HG03045 (cell line): Measurements from ENCODE around the gene TRMT1L.
"Not testable (repeated sequence)": the region's sequence is repeated elsewhere in the genome, so short reads cannot be mapped to it uniquely, and the experiment has no call there.

Experiments
- ATAC-seq: cut with Tn5 transposase; IDR thresholded peaks from one replicate; pipeline ENCODE4 v1.9.1; 2021; ENCODE audit warnings: mild to moderate bottlenecking, moderate library complexity; ENCODE audit not compliant: unreplicated experiment

TRMT1L gene

DNA sequence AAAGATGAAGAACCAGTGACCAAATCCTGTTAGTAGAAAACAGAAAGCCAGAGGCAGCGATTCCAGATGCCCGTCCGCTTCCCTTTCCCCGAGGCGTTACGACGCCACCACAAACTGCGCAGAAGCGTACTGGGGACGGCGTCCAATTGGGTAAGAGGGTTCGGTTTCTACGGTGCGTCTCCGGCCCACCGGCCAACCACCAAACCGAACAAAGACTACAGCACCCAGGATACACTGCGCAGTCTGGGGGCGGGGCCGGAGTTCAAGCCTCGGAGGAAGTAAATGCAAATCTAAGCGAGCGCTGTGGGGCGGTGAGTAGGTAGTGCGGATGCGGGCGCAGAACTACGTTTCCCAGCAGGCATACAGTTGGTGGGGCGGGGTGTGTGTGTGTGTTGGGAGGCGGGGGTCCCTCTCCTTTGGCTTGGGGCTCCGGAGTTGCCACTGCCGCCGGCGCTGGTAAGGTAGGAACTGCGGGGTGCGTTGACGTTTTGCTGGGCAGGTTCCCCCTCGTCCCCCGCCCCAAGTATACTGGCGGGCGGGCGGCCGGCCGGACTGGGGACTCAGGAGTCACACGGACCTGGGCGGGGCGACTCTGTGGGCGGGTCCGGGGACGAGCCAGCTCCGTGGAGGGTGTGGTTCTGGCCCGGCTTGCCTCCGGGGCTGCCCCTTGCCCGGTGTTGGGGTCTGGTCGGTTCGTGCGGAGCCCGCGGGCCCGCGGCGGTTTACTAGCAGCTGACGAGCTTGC lies at the start of gene TRMT1L, which contains the start of gene SWT1:
Gene TRMT1L (minus strand): TSS at position 100 of the 745 bp plus-strand sequence. CDS start 241 bp downstream, outside the sequence.
Gene SWT1 (plus strand): TSS at position 314 of the 745 bp plus-strand sequence. CDS start 3,675 bp downstream, outside the sequence.
- ATAC-seq: peak; percentile 95

DNA sequence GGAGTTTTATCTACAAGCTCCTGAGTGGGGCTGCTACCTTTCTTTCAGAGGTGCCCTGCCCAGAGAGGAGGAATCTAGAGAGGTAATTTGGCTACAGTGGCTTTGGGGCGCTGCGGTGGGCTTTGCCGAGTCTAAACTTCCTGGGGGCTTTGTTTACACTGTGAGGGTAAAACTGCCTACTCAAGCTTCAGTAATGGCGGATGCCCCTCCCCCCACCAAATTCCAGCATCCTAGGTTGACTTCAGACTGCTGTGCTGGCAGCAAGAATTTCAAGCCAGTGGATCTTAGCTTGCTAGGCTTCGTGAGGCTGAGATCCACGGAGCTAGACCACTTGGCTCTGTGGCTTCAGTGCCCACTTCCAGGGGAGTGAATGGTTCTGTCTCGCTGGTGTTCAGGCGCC lies 44.1 kb upstream of the TRMT1L start:
- ATAC-seq: no peak

- not testable (repeated sequence) for ATAC-seq
Observed at GRCh38 chr1:185198712-185199111, 42.0 kb upstream of the TRMT1L start.

DNA sequence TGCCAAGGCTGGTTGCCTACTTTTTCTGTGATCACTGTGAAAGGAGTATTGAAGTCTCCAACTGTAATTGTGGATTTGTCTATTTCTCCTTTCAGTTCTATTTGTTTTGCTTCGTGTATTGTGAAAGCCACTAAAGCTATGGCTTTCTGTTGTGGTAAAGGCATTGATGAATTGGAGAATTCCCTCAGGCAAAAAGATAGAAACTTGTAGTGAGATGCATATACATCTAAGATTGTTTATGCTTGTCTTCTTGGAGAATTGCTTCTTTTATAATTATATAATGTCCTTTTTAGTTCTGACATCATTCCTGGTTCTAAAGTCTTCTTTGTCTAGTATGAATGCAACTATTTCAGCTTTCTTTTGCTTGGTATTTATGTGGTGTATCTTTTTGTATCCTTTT lies 37.0 kb upstream of the TRMT1L start:
- no peak for ATAC-seq

- ATAC-seq: peak; percentile 81
Observed at GRCh38 chr1:185170291-185170848, 13.6 kb upstream of the TRMT1L start.

DNA sequence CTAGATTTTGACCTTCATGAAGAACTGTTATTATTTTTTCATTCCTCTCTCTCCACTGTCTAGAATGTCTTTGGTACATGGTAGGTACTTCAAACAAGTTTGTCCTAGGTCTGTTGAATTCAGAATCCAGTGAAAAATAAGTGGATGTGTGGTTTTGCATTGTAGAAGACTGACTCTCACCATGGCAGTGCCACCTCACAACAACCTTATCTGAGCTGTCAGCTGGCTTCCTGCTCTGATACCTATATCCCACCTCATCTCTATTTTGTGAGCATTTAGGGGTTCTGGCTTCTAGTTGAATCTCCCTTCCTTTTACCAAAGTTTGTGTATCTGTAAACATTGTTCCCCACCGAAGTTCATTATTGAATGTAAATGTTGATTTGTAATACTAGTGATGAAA lies 9.4 kb upstream of the TRMT1L start:
- ATAC-seq: no peak

DNA sequence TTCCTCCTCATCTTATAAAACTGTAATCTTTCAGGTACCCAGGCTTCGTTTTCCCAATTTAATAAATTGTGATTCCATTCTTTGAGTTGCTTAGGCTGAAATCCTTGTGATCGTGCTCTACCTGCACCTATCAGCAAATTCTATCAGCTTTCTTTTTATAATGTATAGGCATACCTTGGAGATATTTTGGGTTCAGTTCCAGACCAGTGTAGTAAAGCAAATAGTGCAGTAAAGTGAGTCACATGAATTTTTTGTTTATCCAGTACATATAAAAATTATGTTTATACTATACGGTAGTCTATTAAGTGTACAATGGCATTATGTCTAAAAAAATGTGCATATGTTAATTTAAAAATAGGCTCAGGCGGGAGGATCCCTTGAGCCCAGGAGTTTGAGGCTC lies 5.7 kb upstream of the TRMT1L start:
- no peak for ATAC-seq

- ATAC-seq: no peak
Observed at GRCh38 chr1:185159966-185160365, 3.2 kb upstream of the TRMT1L start.

DNA sequence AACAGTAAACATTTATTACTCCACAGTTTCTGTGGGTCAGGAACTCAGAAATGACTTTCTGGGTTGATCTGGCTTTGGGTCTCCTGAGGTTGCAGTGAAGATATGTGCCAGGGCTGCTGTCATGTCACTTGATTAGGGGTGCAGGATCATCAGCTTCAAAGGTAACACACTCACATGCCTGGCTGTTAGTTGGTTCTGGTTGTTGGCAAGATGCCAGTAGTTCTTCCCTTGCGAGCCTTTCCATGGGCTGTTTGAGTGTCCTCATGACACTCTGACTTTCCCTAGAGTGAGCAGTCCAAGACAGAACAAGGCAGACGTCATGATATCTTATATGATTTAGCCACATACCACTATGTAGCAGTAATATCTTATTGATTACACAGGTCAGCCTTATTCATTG lies 2.0 kb upstream of the TRMT1L start:
- ATAC-seq: no peak

DNA sequence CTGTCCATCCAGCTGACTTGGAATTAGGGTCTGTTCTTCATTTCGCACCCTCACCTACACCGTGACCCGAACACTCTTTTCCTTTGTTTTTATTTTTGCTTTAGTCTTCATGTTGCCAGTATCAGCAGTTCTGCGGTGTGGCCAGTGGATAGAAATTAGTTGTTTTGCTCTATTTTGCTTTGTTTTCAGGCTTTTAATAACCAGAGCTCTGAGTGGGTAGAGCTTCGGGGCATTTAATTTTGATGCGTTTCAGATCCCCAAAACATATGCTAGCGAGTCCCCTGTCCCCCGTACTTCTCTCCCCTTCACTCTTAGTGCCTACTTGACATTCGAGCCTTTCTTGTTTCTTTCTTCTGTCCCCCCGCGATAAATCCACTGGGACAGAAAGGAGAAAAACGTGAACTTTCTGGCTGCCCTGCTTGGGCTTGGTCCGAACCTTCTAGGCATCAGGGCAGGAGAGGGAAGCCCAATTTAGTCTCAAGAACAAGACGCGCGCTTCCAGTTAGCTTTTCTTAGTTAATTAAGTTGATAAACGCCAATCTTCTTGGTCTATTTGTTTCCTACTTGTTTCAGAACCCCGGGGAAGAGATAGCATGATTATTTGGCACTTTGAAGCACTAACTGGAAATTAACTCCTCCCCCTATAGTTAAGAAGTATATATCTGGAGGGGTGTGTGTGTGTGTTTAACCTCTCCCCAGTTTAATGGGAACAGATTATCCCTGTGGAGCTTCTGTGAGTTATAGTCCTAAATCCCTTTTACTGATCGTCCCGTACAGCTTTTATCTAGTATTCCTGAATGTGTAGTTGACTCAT lies 1.1 kb upstream of the TRMT1L start:
- ATAC-seq: no peak

DNA sequence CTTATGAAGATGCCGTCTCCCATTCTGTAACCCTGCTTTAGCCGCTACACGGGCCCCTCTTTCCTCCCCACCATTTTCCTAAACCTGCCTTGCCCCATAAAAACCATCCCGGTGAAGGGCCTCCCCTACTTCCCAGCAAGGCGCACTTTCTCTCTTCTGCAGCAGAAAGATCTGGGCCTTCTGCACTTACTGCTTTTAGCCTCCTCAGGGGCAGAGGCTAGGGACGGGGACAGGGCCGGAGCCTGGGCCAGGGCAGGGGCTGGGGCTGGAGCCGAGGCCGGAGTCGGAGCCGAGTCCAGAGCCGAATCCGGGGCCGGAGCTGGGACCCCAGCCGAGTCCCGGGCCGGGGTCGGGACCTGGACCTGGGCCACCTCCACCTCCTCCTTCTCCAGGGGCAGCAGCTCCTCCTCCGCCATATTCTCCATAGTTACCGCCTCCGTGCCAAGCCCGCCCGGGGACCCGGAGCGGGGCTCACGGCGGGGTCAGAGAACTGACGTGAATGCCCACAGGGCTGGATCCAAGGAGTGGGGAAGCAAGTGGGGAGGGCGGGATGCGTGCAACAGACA lies 382 bp downstream of the TRMT1L start:
- peak; percentile 31 for ATAC-seq

DNA sequence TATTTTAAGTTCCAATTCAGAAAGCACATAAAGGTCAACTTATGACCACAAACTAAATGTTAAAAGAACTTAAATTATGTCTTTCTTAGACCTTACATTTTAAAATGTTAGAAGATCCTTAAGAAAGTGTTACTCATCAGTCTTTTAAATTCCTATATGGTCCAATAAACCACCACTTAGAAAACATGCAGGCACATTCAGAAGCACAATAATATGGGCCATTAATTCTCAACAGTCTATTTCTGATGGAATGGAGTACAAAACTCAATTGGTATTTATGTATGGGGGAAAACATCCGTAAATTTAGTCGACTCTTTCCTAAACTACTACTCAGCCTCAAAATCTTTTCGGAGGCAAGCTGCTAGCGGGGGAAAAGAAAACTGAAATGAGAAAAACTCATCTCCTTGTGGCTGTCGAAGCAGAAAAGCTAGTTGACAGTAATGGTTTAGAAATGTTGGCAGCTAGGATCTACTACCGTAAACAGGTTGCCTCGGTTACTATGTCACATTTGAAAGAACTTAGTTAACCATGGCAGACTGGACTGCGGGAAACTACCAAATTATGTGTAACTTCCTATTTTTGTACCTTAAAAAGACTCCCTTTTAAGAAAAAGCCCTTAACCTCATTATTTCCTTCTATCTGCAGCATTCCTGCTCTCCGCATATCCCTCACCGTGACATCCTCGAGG lies 1.0 kb downstream of the TRMT1L start:
- ATAC-seq: no peak

- ATAC-seq: no peak
Observed at GRCh38 chr1:185154912-185155513, 1.7 kb downstream of the TRMT1L start.

- no peak for ATAC-seq
Observed at GRCh38 chr1:185152187-185152767, 4.5 kb downstream of the TRMT1L start.

GRCh38 chr1:185151215-185151614 lies 5.5 kb downstream of the TRMT1L start:
- ATAC-seq: no peak

GRCh38 chr1:185144233-185144632 lies 12.5 kb downstream of the TRMT1L start:
- no peak for ATAC-seq

- ATAC-seq: no peak
Observed at GRCh38 chr1:185139246-185139645, 17.5 kb downstream of the TRMT1L start.

DNA sequence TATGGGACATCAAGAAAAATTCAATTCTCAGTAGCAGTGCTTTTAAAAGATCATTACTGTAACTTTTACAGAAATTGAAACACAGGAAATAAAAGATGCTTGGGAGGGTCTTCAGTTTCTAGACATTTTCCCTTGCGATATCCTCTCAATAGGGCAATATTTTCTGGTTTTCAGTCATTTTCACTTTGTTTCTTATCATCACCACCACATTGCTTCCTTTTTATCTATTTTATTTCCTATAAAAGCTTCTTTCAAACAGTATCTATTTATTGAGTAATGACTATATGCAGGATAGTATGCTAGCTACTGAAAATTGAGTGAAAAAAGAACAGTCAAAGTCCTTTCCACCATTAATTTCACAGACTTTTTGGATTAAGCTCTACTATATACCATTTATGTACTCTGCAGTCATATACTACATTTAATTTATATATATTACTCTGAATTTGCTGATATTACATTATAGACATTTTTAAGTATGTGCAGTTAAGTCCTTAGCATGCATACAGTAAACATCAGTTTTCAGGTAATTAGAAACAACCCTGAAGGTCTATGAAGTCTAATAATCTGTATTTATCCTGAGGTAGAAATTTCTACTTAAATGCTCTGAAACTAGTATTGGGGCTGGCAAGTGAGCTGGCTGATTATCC lies 18.7 kb downstream of the TRMT1L start:
- no peak for ATAC-seq

- no peak for ATAC-seq
Observed at GRCh38 chr1:185132534-185132933, 24.2 kb downstream of the TRMT1L start.
